ENCODE results near the gene HAPSTR1.

HAPSTR1 gene

GRCh38 chr16:9065077-9065476 lies 26.4 kb upstream of the HAPSTR1 start:
- H3K27me3 ChIP-seq (ENCODE audit: insufficient read depth, low read length, poor library complexity): no peaks in the 10 kb centered on the region
- no peaks in the 10 kb centered on the region for H3K4me1 ChIP-seq (ENCODE audit: insufficient read depth, low read length)
- no peaks in the 10 kb centered on the region for H3K79me2 ChIP-seq (ENCODE audit: insufficient read depth, low read length)
- no peak overlapping the region for H3K4me3 ChIP-seq (ENCODE audit: low read depth in 1 of 2, low read length in 2 of 2)
- H2AFZ ChIP-seq (ENCODE audit: low read depth, low read length): no peak overlapping the region
- ATAC-seq (ENCODE audit: insufficient read depth, low read depth) (no peak), DNase-seq (no peak)
- H3K4me2 ChIP-seq (ENCODE audit: insufficient read depth, low read length): no peak overlapping the region
- TF ChIP-seq CTCF (IDR thresholded peaks at IDR 0.05; ENCODE audit: borderline replicate concordance, extremely low read depth, low read length, poor library complexity, severe bottlenecking) (no peak), EZH2 (IDR thresholded peaks at IDR 0.05; ENCODE audit: borderline replicate concordance, low read depth, low read length, severe bottlenecking) (no peak)
- no peaks in the 10 kb centered on the region for H3K9me3 ChIP-seq (ENCODE audit: insufficient read depth, low read length, severe bottlenecking)
- no peak overlapping the region for H3K27ac ChIP-seq (ENCODE audit: low read length)
- H3K36me3 ChIP-seq (ENCODE audit: insufficient read depth, low read length): no peaks in the 10 kb centered on the region
- H3K9ac ChIP-seq (ENCODE audit: low read depth, low read length): no peak overlapping the region
- no peaks in the 10 kb centered on the region for H4K20me1 ChIP-seq (ENCODE audit: insufficient read depth, low read length)

GRCh38 chr16:9068886-9069285 lies 22.6 kb upstream of the HAPSTR1 start:
- Histone ChIP-seq H3K4me2 (ENCODE audit: insufficient read depth, low read length) (no peak overlapping the region), H3K4me1 (ENCODE audit: insufficient read depth, low read length) (peaks cover 13% of the 10 kb centered on the region), H3K9ac (ENCODE audit: low read depth, low read length) (no peak overlapping the region), H3K79me2 (ENCODE audit: insufficient read depth, low read length) (no peaks in the 10 kb centered on the region), H3K4me3 (ENCODE audit: low read depth in 1 of 2, low read length in 2 of 2) (no peak overlapping the region), H3K9me3 (ENCODE audit: insufficient read depth, low read length, severe bottlenecking) (no peaks in the 10 kb centered on the region), H3K27me3 (ENCODE audit: insufficient read depth, low read length, poor library complexity) (no peaks in the 10 kb centered on the region), H4K20me1 (ENCODE audit: insufficient read depth, low read length) (no peaks in the 10 kb centered on the region), H2AFZ (ENCODE audit: low read depth, low read length) (no peak overlapping the region), H3K36me3 (ENCODE audit: insufficient read depth, low read length) (no peaks in the 10 kb centered on the region), H3K27ac (ENCODE audit: low read length) (no peak overlapping the region)
- no peak for ATAC-seq (ENCODE audit: insufficient read depth, low read depth)
- TF ChIP-seq EZH2 (IDR thresholded peaks at IDR 0.05; ENCODE audit: borderline replicate concordance, low read depth, low read length, severe bottlenecking) (no peak), CTCF (IDR thresholded peaks at IDR 0.05; ENCODE audit: borderline replicate concordance, extremely low read depth, low read length, poor library complexity, severe bottlenecking) (no peak)
- no peak for DNase-seq

- ATAC-seq (ENCODE audit: insufficient read depth, low read depth) (no peak), DNase-seq (no peak)
- Histone ChIP-seq H3K4me1 (ENCODE audit: insufficient read depth, low read length) (peaks cover 13% of the 10 kb centered on the region), H3K27ac (ENCODE audit: low read length) (no peak overlapping the region), H3K9ac (ENCODE audit: low read depth, low read length) (no peak overlapping the region), H4K20me1 (ENCODE audit: insufficient read depth, low read length) (no peaks in the 10 kb centered on the region), H3K4me3 (ENCODE audit: low read depth in 1 of 2, low read length in 2 of 2) (no peak overlapping the region), H3K4me2 (ENCODE audit: insufficient read depth, low read length) (no peak overlapping the region), H3K79me2 (ENCODE audit: insufficient read depth, low read length) (no peaks in the 10 kb centered on the region), H2AFZ (ENCODE audit: low read depth, low read length) (no peak overlapping the region), H3K36me3 (ENCODE audit: insufficient read depth, low read length) (no peaks in the 10 kb centered on the region), H3K9me3 (ENCODE audit: insufficient read depth, low read length, severe bottlenecking) (no peaks in the 10 kb centered on the region), H3K27me3 (ENCODE audit: insufficient read depth, low read length, poor library complexity) (no peaks in the 10 kb centered on the region)
- no peak for TF ChIP-seq CTCF (IDR thresholded peaks at IDR 0.05; ENCODE audit: borderline replicate concordance, extremely low read depth, low read length, poor library complexity, severe bottlenecking)
- TF ChIP-seq EZH2 (IDR thresholded peaks at IDR 0.05; ENCODE audit: borderline replicate concordance, low read depth, low read length, severe bottlenecking): no peak
Measured at GRCh38 chr16:9070254-9070653, 21.2 kb upstream of the HAPSTR1 start.

GRCh38 chr16:9071377-9071776 lies 20.1 kb upstream of the HAPSTR1 start:
- Histone ChIP-seq H3K4me2 (ENCODE audit: insufficient read depth, low read length) (no peak overlapping the region), H3K4me1 (ENCODE audit: insufficient read depth, low read length) (peaks cover 13% of the 10 kb centered on the region), H3K4me3 (ENCODE audit: low read depth in 1 of 2, low read length in 2 of 2) (no peak overlapping the region), H3K9me3 (ENCODE audit: insufficient read depth, low read length, severe bottlenecking) (no peaks in the 10 kb centered on the region), H2AFZ (ENCODE audit: low read depth, low read length) (no peak overlapping the region), H3K27me3 (ENCODE audit: insufficient read depth, low read length, poor library complexity) (no peaks in the 10 kb centered on the region), H3K79me2 (ENCODE audit: insufficient read depth, low read length) (no peaks in the 10 kb centered on the region), H3K9ac (ENCODE audit: low read depth, low read length) (no peak overlapping the region), H4K20me1 (ENCODE audit: insufficient read depth, low read length) (no peaks in the 10 kb centered on the region), H3K27ac (ENCODE audit: low read length) (no peak overlapping the region), H3K36me3 (ENCODE audit: insufficient read depth, low read length) (no peaks in the 10 kb centered on the region)
- no peak for ATAC-seq (ENCODE audit: insufficient read depth, low read depth)
- TF ChIP-seq EZH2 (IDR thresholded peaks at IDR 0.05; ENCODE audit: borderline replicate concordance, low read depth, low read length, severe bottlenecking) (no peak), CTCF (IDR thresholded peaks at IDR 0.05; ENCODE audit: borderline replicate concordance, extremely low read depth, low read length, poor library complexity, severe bottlenecking) (no peak)
- DNase-seq: no peak
